Right renal pelvis (tissue), 4 donors: Measurements from ENCODE around the gene IFITM5. TPM values are rescaled to one million over a fixed set of nuclear protein-coding genes. Genes with fewer than 3 reads are reported as not detected.
"Not testable (repeated sequence)": the region's sequence is repeated elsewhere in the genome, so short reads cannot be mapped to it uniquely, and the experiment has no call there.

ENCODE experiments used
- DNase-seq, 4 donors: peaks; one replicate each; pipeline ENCODE4 v3.0.0-alpha.2; 2013; ENCODE audit warnings: low read depth in 4 of 4, low spot score in 3 of 4, missing footprints in 1 of 4
- polyA plus RNA-seq, 4 donors: library from polyadenylated mRNA; unstranded; fragments of 120-200 nt; gene quantifications; one replicate each; pipeline ENCODE4 v1.2.1, GENCODE V29; 2013; ENCODE audit not compliant: insufficient read length in 4 of 4

Gene IFITM5
- polyA plus RNA-seq = under 1 TPM in 2 of 4 donors, not detected in 2; 0.34 to 0.48 TPM

DNA sequence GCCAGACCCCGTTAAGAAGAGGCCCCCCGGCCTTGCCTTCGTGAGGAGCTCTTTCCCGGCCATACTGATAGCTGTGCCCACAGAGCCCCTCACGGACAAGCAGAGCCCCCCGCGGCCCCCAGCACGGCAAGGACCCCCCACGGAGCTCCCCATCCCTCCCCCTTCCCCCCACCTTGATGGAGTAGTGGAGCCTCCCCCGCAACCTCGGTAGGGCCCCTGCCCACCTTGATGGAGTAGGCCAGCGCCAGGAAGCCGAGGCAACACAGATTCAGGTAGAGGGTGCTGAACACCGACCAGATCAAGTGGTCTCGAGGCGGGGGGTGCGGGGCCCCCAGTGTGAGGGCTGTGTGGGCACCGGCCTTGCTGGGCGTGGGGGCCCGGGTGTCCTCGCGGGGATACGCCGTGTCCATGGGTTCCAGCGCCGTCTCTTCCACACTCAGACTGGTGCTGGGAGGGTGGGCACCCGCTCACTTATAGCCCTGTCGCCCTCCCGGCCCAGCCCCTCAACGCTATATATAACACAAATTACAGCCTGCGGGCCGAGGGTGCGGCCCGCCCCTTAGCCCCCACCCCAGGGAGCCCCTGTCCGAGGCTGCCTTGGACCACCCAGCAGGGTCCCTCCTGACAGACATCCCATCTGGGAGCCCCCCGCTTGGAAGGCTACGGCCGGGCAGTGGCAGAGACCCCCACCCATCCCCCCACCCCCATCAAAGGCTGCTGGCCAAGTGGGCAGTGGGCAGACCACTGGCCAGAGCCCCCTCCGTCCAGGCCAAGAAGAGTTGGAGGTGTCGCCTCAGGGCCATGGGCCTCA lies at the start of gene IFITM5:
Gene IFITM5 (minus strand): TSS at position 446 of the 811 bp plus-strand sequence. CDS start 36 bp downstream, at position 410.
- DNase-seq = no peak

DNA sequence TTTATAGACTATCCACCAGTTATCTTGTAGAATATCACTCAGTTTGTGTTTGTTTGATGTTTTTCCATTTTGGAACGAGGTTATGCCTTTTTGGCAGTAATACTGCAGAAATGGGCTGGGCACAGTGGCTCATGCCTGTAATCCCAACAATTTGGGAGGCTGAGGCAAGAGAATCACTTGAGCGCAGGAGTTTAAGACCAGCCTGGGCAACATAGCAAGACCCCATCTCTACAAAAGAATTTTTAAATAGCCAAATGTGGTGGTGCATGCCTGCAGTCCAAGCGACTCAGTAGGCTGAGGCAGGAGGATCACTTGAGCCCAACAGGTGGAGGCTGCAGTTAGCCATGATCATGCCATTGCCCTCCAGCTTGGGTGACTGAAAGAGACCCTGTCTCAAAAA lies 47.2 kb upstream of the IFITM5 start:
- no peak for DNase-seq

GRCh38 chr11:344836-345578 lies 45.7 kb upstream of the IFITM5 start:
- DNase-seq = no peak

GRCh38 chr11:342328-342727 lies 43.0 kb upstream of the IFITM5 start:
- DNase-seq = no peak

DNA sequence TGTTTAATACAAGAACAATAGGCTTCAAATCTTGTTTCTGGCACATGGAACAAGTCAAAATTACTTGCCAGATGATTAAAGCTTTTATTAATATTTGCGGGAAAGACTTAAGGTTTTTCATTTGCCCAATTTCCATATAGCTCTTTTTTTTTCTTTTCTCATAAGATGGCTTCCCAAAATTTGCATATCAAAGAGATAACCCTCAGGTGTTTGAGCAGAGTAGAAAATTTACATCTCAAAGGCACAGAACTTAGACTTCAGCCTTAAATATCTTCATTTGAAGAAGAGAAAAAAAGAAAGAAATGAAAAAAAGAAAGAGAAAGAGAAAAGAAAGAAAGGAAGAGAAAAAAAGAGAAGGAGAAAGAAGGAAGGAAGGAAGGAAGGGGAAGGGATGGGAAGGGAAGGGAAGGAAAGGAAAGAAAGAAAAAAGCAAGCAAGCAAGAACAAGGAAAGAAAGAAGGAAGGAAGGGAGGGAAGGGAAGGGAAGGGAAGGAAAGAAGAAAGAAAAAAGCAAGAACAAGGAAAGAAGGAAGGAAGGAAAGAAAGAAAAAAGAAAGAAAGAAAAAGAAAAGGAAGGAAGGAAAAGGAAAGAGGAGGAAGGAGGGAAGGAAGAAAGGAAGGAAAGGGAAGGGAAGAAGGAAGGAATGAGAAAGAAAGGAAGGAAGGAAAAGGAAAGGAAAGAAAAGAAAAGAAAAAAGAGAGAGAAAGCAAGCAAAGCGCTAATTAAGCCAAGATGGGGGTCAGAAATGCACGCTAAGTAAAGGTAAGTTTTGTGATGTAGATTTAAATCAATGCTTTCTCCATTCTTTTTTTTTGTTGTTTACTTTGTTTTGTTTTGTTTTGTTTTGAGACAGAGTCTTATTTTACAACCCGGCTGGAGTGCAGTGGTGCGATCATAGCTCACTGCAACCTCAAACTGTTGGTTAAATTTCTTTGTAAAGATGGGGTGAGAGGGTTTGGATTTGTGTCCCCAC lies 41.5 kb upstream of the IFITM5 start:
- no peak for DNase-seq

DNA sequence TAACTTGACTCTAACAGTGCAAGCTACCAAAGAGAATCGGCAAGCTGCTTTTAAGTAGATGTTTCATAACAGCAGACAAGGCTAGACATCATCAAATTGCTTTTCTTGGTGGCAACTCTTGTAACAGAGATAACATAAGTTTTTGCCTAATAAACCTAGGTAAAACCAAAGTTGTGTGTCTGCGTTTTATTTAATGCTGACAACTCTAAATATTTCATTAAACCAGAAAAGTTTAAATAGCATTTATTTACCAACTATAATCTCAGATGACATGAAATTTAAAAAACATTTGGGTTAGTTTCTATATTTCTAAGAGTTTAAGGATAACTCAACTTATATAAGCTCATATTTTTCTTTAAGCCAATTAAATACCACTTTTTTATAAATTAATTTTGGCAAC lies 40.6 kb upstream of the IFITM5 start:
- DNase-seq = no peak

DNA sequence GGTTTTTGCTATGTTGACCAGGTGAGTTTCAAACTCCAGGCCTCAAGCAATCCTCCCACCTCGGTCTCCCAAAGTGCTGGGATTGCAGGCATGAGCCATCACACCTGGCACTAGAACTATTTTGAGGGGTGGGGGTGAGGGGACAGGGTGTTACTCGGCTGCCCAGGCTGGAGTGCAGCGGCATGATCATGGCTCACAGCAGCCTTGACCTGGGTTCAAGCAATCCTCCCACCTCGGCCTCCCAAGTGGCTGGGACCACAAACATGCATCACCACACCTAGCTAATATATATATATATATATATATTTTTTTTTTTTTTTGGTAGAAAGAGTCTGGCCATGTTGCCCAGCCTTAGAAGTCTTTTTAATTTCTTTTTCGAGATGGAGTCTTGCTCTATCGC lies 38.4 kb upstream of the IFITM5 start:
- DNase-seq = no peak

- no peak for DNase-seq
Measured at GRCh38 chr11:336659-337198, 37.4 kb upstream of the IFITM5 start.

DNA sequence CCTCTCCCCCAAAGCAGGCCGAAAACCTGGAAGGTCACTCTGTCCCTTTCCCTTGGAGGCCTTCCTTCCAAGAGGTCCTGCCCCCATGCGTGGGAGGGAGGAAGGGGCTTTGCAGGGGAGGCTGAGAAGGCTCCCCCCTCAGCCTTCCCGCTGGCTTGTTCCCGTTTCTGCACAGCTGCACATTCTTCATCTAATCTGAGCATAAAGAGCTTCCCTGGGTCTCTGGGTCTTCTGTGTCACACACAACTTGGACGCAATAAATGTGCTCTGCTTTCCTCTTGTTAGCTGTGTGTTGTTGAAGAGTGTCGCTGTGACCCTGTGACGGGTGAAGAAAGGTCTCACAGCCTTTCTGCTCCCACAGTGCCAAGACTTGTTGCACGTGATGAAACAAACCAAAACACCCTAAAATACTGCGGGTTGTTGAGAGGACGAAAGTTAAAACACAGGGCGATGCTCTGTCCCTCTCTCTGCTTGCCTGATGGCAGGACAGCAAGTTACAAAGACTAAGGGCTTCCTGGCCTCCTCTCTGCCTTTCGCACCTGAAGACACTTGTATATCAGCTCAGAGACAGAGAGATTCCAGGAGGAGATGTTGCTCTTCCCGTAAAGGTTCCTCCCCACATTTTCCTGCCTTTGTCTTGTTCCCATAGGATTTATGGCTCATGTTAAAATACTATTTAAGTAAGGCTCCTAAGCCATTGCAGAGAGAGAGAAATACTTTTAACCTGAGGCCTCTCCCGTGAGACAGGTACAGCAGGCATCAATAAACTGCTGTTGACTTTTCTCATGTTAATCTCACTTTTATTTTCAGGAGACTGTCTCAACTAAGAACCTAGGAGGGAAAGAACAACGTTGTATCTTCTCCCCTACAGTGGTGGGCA lies 36.7 kb upstream of the IFITM5 start:
- DNase-seq = no peak

DNA sequence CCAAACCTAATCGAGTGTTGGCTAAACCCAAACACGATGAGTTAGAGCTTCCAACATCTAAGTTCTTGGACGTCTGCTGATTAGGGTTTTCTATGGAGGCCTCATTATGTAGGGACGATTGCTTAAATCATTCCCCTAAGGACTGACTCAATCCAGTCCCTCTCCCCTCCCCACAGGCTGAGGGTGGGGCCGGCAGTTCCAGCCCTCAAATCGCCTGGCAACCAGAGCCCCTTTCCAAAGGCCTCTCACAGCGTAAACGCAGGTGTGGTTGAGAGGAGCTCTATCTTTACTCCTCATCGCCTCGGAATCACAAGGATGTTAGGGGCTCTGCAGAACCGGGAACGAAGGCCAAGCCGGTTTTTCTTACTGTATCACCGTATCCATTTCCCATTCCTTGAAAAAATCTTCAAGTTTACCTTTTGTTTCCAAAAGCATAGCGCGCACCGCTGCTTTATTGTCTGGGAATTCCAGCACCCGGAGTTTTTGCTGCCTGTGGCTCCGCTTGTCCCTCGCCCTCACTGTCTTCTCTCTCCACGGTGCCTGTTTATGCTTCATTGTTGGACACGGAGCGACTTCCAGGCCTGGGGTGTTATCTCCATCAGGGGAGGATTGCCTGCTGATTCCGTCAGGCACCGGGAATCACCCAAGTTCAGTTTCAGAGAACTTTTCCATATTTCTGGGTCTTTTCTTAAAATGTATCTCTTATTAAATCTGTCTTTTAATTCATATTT lies 35.1 kb upstream of the IFITM5 start:
- no peak for DNase-seq

DNA sequence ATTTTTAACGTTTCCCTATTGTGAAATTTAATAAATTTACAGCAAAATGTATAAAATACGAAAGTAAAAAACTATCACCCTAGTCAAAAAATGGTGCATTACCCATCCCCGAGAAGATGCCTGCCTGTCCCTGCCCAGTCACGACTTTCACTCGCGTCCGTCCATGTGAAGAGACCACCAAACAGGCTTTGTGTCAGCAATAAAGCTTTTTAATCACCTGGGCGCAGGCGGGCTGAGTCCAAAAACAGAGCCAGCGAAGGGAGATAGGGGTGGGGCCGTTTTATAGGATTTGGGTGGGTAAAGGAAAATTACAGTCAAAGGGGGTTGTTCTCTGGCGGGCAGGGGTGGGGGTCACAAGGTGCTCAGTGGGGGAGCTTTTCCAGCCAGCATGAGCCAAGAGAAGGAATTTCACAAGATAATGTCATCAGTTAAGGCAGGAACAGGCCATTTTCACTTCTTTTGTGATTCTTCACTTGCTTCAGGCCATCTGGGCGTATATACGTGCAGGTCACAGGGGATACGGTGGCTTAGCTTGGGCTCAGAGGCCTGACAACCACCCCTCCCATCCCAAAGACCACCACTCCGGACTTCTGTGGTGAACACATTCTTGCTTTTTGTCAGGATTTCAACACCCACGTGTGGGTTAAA lies 34.4 kb upstream of the IFITM5 start:
- DNase-seq = not testable (repeated sequence)

GRCh38 chr11:332651-333480 lies 33.5 kb upstream of the IFITM5 start:
- no peak for DNase-seq

GRCh38 chr11:331358-332060 lies 32.2 kb upstream of the IFITM5 start:
- DNase-seq = no peak

GRCh38 chr11:330694-331357 lies 31.5 kb upstream of the IFITM5 start:
- DNase-seq = no peak

DNA sequence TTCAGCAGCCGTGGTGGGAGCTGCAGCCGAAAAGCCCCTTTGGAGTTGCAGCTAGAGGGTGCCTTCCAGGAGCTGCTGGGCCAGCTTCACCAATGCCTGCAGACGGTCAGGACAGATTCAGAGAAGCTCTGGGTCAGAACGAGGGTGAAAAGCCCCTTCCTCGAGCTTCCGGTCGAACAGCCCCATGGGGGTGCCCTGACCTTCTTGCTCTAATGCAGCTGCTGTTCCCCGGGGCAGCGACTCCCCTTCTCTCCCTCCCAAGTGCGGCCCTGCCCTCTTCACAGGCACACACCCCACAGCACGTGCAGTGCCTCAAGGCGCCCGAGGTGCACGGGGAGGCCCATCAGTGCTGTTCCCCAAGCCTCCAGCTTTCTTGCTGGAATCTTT lies 31.0 kb upstream of the IFITM5 start:
- no peak for DNase-seq

- DNase-seq = no peak
Measured at GRCh38 chr11:329886-330253, 30.5 kb upstream of the IFITM5 start.
